GM21390 (cell line): ENCODE results near the gene GSTM3.
"Not testable (repeated sequence)": the region's sequence is repeated elsewhere in the genome, so short reads cannot be mapped to it uniquely, and the experiment has no call there.

Experiments used
- ATAC-seq: cut with Tn5 transposase; IDR thresholded peaks from one replicate; pipeline ENCODE4 v1.9.1; 2021; ENCODE audit not compliant: unreplicated experiment

Gene GSTM3

DNA sequence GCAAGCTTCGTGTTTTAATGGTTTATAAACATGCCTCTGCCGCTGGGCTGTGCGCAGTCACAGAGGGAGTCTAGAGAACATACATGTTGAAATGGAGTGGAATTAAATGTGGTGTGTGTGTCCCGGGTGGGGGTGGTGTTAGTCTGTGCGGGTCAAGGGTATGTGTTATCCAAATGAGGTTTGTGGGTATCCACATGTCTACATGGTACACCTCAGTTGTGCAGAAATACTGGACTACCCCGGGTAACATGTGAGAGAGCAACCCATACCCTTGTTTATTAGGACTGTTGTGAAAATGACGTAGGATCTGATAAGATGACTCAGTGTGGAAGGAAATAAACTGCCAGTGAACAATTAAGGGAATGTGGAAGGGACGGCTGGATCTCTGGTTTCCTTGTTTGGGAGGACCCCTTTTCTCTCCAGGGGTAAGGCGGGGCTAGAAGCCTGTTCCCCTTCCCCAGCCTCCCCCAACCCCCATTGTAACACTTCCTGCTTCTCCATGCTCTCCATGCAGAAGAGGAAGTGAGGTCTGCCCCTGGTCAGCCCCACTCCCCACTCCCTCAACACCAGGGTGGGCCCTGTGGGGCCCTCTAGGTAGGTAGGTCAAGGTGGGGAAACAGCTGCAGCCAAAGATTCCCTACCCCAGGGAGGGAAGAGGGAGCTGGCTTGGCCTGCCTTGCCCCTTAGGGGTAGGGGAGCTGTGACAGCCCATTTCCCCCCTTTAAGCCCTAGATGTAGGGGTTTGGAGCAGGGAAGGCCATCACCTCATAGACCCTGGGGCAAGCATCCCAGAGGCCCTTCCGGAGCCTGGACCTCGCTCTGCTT is 22.2 kb upstream of the GSTM3 start:
- no peak for ATAC-seq

DNA sequence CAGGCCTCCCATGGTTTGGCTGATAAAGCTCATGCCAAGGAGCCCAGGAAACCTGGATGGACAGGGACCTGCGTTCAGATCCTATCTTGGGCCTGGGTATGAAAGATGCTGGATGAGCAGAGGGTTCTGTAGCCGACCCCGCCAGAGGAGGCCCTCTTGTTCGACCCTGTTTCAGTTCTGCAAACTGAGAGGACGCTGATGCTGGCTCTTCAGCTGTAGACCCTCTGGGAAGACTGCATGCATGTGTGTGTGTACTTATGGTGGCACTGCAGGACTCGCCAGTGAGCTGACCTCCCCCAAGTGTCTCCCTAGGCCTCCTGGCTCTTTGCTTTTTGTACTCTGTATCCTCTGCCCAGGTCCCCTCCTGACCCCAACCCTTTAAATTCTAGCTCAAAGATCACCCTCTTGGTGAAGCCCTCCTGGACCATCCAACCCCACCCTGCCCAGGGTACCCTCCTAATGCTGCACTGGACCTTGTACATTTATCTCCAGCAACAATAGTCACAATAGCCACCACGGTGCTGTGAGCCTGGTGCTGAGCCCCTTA is 21.3 kb upstream of the GSTM3 start:
- ATAC-seq: no peak

DNA sequence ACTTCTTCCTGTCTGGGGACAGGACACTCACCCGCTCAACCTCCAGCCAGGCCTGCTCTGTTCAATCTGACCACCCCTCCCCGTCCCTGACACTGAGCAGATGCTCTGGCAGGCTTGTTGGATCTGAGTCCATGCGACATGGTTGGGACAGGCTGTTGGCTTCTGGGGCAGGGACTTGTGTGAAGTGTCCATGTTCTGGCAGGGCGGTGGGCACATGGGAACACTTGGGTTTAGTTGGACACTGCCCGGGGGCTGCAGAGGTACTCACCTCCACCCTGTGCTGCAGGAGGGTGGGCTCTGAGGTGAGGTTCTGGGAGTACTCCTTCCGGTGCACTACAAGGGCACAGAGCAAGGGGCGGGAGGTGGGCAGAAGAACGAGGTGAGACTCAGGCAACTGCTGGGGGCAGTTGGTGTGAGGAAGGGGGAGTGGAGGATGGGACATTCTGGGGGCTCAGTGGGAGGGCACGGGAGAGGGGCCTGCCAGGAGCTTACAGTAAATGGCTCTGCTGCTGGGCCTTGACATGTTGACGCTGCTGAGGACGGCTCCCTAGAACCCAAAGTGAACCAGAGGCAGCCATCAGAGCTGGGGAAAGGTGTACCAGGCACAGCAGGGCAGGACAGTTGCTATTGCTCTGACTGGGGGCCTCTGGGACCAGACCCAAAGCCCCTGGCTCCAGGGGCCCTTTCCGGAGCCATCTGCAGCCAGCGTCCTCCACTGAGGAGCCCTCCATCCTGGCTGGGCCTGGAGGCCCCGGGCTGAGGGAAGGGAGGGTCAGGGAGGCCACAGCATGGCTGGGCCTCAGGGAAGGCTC is 20.6 kb upstream of the GSTM3 start:
- no peak for ATAC-seq

DNA sequence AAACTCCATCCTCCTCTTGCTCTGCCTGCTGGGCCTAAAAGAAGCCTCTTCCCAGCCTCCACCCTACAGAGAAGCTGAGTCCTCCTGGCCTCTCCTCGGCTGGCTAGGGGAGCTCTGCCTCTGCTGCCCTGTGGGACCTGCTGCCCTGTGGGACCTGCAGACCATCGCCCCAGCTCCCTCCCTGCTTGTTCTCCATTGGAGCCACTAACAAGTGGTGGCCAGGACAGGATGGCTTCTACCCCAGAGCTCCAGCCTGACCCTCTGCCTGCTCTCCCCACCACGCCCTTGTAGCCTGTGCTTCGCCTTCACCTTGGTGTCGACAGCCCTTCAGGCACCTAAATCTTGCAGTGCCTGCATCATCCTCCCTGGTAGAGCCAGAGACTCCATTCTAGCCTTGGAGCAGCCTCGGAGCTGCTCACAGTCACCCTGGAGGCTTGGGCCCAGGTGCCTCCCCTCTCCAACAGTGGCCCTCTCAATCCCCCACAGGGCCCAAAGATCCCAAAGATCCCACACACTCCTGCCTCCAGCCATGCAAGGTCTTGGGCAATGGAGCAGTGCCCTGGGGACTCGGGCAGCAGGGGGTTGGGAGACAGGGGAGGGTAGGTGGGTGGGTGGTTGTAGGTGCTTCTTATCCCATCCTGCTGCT is 19.9 kb upstream of the GSTM3 start:
- no peak for ATAC-seq

DNA sequence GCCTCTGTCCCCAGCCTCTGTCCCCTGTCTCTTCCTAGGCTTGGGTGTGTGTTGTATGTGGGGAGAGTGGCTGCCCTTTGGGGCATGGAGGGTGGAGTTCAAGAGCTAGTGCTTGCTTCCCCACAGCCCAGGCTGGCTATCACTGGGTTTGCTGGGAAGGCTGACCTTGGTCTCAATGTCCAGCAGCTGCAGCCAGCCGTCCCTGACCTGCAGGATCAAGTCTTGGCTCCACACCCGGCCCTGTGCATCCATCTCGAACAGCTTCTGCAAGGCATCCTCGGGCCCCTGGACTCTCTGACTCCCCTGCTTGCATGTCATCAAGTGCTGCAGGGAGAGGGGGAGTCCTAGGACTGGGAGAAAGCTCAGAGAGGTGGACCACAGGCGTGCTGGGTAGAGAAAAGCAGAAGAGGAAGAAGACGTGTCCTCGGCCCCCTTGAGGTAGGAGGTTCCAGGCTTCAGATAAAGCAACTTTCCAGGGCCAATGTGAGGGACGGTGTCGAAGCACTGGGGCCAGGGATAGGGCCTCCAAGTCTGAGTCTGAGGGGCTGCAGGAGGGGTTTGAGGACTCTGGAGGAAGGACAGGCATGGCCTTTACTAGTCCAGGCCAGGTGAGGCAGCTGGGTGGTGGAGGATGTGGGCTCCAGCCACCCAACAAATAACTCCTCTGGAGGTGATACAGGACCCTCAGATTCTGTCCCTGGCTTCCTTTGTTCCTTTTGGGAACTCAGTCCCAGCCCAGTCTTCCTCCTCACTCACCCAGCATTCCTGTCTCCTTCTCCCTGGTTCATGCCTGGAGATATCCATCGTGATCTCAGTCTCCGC is 18.9 kb upstream of the GSTM3 start:
- ATAC-seq: no peak

DNA sequence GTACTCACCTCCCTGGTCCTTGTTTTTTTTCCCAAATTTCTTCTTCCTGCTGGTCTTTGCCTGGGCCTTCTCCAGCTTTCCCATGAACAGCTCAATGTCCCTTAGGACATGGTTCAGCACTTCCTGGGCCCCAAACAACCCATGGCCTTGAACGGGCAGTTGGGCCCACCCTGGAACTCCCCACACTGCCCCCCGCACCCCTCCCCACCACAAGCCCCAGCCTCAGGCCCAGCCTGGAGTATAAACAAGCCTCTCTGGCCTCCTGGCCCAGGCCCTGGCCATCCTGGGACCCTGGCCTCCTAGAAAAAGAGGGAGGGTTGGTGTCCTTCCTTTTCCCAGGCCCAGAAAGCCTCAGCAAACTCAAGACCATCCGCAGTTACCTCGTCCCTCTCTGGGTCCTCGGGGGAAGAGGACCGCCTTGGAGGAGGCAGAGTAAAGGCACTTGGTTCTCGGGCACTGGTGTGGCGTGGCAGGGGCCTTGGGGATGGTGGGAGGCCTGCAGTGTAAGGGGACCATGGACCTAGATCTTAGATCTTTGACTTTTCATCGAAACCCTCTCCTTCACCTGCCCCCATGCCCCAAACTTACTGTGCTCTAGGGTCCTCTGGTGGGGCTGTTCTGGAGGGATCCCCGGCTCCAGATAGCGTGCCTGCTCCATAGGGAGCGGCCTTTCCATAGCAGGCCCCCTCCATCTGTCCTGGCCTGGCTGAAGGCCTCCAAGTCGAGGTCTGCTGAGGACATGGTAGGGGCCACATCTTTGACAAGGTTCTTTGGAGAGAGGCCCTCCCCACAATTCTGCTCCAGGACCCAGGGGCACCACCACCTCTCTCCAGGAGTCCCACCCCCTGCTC is 17.3 kb upstream of the GSTM3 start:
- ATAC-seq: no peak

DNA sequence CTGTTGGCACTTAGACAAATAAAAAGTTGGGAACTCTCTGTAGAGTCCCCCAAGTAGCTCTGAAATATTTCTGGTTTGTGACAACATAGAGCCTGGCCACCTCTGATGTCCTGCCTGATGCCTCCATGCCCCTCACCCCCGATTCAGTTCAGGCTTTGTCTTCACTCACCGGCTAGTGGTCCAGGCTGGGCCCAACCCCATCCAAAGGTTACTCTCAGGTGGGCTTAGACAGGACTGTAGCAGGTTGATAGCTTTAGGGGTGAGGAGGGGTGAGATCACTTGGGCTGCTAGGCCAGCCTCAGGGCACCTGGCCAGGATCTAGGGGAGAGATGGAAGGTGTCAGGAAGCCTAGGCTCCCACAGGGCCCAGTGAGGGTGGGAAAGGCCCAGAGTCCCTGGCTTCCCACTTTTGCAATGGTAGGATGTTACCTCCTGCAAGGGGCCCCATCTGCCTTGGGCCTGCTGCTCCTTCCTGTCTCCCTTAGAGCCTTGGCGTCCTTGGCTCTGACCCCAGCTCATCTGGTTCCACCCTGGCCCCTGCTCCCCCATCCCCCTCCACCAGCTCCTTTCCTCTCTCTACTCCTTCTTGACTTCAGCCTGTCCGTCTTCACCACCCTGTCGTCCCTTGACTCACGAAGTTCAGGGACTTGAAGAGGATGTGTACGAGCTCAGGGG is 16.1 kb upstream of the GSTM3 start:
- no peak for ATAC-seq

DNA sequence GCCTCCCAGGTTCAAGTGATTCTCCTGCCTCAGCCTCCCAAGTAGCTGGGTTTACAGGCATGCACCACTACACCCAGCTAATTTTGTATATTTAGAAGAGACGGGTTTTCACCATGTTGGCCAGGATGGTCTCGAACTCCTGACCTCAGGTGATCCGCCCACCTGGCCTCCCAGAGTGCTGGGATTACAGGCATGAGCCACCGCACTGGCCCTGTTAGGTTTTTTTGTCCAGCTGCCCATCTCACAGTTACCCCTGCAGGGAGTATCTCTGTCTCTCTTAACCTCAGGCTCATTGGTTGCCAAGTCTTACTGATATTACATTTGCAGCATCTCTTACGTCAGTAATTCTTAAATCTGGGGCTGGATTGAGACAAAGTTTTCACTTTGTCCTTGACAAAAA is 15.5 kb upstream of the GSTM3 start:
- ATAC-seq: not testable (repeated sequence)

DNA sequence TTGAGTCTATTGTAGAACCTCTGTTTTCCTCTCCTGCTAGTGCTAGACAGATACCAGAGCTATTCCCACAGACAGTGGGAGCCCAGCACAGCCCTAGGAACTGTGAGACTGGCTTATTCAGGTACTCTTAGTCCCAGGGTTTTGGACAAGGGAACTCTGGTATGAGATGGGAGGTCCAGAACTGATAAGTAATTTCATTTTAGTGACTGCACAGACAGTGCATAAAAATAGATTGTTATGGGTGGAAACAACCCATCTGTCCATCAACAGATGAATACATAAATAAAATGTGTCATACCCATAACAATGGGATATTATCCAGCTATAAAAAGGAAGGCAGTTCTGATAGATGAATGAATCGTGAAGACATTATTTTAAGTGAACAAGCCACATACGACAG is 13.9 kb upstream of the GSTM3 start:
- ATAC-seq: no peak

DNA sequence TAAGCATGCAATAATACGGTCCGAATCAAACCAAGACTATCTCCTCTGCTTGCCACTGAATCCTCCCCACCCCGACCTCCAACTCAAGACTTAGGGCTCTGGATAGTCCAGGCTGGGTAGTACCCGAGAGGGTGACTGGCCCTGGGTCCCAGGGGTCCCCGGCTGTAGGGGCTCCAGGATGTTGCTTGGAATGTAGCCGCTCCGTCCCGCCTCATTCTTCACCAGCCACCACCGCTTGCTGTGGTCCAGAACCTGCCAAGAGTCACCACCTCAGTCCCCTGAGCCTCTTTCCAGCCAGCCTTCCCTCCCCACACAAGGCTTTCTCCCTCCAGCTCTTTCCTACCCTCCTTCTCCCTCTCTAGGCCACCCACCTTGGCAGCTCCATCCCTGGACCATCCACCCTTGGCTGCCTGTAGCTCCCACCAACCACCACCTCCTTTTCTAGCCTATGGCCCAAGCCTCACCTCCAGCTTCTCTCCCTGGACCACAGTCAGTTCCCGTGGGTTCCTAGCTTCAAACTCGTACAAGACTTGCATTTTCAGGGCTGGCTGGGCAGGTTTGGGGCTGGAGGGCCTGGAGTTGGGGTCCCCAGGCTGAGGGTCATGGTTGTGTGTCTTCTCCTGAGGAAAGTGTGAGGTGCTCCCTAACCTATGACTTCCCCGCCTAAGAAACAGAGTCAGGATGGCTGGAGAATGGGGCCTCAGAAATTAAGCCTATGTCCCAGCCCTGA is 10.9 kb upstream of the GSTM3 start:
- no peak for ATAC-seq

DNA sequence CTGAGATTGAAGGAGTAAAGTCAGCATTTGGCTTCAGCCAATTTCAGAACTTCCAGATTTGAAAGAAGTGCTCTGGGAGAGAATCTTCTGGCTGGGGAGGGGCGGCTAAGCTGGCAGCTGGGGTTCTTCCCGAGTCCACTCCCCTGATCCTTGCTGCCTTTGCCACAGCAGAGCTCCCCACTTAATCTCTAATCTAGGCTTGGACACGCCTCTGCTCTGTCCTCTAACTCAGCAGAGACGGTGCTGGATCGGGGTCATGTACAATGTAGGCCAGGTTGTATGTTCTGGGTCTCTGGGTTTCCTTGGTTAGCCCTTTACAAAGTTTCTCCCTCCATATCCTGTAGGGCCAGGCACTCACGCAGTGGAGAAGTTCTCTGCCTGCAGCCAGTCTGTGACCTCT is 10.1 kb upstream of the GSTM3 start:
- ATAC-seq: no peak

DNA sequence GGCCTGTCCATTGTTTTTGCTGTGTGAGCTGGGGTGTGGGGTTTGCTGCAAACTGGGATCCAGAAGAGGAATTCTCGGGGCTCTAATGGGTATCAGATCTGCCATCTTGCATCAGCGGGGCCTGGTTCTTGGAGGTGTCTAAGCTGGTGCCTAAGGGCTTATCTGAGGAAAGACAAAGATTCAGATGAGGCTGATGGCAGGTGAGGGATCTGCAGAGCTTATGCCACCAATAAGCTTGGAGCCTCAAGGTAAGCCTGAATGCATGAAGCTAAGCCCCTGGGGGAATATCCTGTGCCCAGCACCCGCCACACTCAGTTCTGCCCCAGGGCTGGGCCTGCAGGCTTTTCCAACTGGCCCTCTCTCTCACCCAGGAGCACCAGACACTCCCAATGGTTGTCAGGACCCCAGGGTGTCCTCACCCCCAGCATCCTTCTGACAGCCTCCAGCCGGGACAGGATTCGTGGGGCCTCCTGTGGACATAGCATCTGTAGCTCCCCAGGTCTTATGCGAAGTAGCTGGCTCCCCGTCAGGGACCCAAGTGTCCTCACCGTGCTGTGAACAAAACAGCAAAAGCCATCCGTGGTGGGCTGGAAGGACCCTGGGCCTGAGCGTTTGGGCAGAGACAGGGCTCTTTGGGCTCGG is 9.5 kb upstream of the GSTM3 start:
- no peak for ATAC-seq

DNA sequence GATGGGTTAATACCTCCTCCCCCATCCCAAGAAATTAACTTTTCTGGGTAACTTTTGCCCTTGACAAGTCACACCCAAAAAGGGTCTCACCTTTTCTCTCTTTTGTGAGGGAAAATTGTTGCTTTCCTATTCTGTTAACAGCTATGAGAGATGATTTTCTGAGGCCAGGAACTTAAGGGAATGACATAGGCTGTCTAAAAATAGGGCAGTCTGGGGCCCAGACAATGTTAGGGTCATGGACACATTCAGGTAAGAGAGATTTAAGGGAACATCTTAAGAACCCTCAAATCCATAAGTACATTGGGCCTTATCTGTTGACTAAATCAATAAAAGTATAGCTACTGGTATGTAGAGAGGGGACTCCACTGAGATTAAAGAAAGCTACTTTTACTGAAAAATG is 8.4 kb upstream of the GSTM3 start:
- ATAC-seq: no peak

DNA sequence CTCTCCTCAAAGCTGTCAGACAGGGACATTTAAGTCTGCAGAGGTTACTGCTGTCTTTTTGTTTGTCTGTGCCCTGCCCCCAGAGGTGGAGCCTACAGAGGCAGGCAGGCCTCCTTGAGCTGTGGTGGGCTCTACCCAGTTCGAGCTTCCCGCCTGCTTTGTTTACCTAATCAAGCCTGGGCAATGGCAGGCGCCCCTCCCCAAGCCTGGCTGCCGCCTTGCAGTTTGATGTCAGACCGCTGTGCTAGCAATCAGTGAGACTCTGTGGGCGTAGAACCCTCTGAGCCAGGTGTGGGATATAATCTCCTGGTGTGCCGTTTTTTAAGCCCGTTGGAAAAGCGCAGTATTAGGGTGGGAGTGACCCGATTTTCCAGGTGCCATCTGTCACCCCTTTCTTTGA is 7.5 kb upstream of the GSTM3 start:
- ATAC-seq: not testable (repeated sequence)

DNA sequence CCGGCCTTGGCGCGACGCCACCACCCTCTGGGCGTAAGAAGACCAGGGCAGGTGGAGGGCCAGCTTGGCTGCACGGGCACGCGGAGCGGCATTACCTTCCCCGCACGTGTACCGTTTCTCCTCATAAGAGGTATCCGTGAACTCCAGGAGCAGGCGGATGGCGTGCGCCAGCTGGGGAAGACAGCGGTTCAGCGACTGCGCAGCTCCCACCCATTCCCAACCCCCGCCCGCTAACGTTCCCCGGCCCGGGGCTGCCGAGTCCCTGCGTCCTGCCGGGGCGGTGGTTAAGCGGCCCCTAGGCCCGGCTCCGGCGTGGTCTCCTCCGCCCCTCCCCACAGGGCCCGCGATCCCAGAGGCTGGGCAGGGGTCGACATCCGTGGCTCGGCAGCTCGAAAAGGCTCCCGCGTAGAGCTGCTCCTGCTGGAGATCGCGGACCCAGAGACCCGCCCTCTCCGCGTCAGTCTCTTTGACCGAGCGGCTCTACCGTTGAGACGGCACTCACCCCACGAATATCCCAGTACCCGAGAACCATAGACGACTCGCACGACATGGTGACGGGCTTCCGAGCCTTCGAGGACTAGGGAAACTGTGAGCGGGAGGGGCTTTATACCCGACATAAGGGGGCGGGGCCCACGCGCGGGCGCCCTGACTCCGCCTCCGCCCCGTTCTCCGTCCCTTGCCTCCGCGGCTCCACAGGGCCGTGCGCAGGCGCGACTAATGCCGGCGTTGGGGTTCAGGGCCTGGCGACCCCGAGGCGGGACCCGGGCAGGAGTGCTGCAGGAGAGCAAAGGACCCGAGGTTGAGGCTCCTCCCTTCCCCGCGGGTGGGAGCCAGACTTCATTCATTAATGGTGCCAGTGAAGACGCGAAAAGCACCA is 862 bp downstream of the GSTM3 start:
- peak; percentile 94 for ATAC-seq

DNA sequence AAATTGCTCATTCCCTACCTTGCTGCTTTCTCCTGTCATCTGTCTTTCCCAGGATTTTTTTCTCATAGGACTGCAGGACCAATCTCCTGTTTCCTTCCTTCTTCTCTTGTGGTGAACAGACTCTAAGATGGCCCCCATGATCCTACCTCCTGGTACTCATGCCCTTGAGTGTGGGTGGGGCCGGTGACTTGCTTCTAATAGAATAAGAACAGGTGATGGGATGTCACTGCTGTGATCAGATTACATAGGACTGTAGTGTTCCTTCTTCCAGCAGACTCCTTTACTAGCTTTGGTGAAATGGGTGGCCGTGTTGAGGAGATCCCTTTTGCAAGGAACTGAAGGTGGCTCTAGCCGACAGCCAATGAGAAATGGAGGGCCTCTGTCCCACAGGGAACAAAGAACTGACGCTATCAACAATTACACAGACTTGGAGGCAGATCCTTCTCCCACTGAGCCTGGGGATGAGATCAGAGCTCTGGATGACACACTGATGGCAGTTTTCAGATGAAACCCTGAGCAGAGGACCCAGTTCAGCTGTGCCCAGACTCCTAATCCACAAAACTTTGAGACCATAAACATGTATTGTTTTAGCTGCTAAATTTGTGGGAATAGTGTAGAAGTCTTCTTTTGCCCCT is 7.5 kb downstream of the GSTM3 start:
- ATAC-seq: no peak
